Left renal pelvis (tissue), 4 donors: ENCODE data around the gene FOXI2. TPM values are rescaled to one million over a fixed set of nuclear protein-coding genes. Genes with fewer than 3 reads are reported as not detected.

Experiments
- DNase-seq, 4 donors: peaks; one replicate each; pipeline ENCODE4 v3.0.0-alpha.2; 2013; ENCODE audit warnings: low read depth in 4 of 4, low spot score in 3 of 4
- polyA plus RNA-seq, 4 donors: library from polyadenylated mRNA; unstranded; fragments of 120-200 nt; gene quantifications; one replicate each; pipeline ENCODE4 v1.2.1, GENCODE V29; 2013; ENCODE audit not compliant: insufficient read length in 4 of 4

Gene FOXI2
- polyA plus RNA-seq = 1 to 10 TPM in 2 of 4 donors, under 1 TPM in 2; 0.71 to 2.5 (median 1.6) TPM

- DNase-seq = no peak
Observed at GRCh38 chr10:127736915-127737562, at the start of gene FOXI2. Gene FOXI2, plus strand, starts transcription at chr10:127737185. Its CDS starts 89 bp downstream, at chr10:127737274.

GRCh38 chr10:127687548-127687947 is 49.4 kb upstream of the FOXI2 start:
- DNase-seq = no peak

- DNase-seq = no peak
Observed at GRCh38 chr10:127690176-127690835, 46.7 kb upstream of the FOXI2 start.

- no peak for DNase-seq
Observed at GRCh38 chr10:127694580-127695193, 42.3 kb upstream of the FOXI2 start.

GRCh38 chr10:127695431-127695830 is 41.6 kb upstream of the FOXI2 start:
- no peak for DNase-seq

GRCh38 chr10:127698886-127699285 is 38.1 kb upstream of the FOXI2 start:
- no peak for DNase-seq

- no peak for DNase-seq
Observed at GRCh38 chr10:127699311-127699710, 37.7 kb upstream of the FOXI2 start.

GRCh38 chr10:127702271-127702670 is 34.7 kb upstream of the FOXI2 start:
- peak in 2 of 4 donors; percentile 10 to 49 for DNase-seq

- DNase-seq = no peak
Observed at GRCh38 chr10:127715249-127715648, 21.7 kb upstream of the FOXI2 start.

GRCh38 chr10:127715782-127716378 is 21.1 kb upstream of the FOXI2 start:
- DNase-seq = no peak

- DNase-seq = no peak
Observed at GRCh38 chr10:127720142-127720541, 16.8 kb upstream of the FOXI2 start.

GRCh38 chr10:127720903-127721302 is 16.1 kb upstream of the FOXI2 start:
- DNase-seq = no peak

- DNase-seq = no peak
Observed at GRCh38 chr10:127734753-127735152, 2.2 kb upstream of the FOXI2 start.

- no peak for DNase-seq
Observed at GRCh38 chr10:127735156-127735555, 1.8 kb upstream of the FOXI2 start.

- no peak for DNase-seq
Observed at GRCh38 chr10:127735723-127736221, 1.2 kb upstream of the FOXI2 start.

- no peak for DNase-seq
Observed at GRCh38 chr10:127736222-127736914, 617 bp upstream of the FOXI2 start.

GRCh38 chr10:127737563-127738511 is 852 bp downstream of the FOXI2 start:
- DNase-seq = no peak

GRCh38 chr10:127738512-127739424 is 1.8 kb downstream of the FOXI2 start:
- DNase-seq = no peak
